Measurements from ENCODE around the gene FKBP8. TPM values are rescaled to one million over a fixed set of nuclear protein-coding genes. Genes with fewer than 3 reads are reported as not detected.

Gene FKBP8
- total and polyA plus RNA-seq, 4 donors = 59.1 to 225 (median 101) TPM

DNA sequence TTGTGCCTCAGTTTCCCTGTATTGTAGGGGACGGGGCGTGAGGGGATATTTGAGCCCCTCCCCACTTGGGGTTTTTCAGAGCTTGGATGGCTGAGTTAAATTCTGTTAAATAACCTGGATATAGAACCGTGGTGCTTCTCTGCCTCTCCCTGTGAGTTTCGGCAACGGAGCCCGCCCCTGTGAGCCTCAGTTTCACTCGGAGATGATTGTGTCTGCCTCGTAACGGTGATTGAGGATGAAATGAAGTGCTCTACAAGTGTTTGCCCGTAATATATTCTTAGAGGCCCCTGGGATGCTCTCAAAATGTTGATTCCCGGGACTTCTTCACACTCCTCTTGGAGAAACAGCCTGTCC, 14.8 kb upstream of the FKBP8 start:
- H3K9me3 ChIP-seq (ENCODE audit: control insufficient read depth in 4 of 4, low read length in 3 of 4) = no peaks in the 10 kb centered on the region
- TF ChIP-seq, protein P1, sequence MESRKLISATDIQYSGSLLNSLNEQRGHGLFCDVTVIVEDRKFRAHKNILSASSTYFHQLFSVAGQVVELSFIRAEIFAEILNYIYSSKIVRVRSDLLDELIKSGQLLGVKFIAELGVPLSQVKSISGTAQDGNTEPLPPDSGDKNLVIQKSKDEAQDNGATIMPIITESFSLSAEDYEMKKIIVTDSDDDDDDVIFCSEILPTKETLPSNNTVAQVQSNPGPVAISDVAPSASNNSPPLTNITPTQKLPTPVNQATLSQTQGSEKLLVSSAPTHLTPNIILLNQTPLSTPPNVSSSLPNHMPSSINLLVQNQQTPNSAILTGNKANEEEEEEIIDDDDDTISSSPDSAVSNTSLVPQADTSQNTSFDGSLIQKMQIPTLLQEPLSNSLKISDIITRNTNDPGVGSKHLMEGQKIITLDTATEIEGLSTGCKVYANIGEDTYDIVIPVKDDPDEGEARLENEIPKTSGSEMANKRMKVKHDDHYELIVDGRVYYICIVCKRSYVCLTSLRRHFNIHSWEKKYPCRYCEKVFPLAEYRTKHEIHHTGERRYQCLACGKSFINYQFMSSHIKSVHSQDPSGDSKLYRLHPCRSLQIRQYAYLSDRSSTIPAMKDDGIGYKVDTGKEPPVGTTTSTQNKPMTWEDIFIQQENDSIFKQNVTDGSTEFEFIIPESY (IDR thresholded peaks at IDR 0.05) = no peak
- TF ChIP-seq RAD21 (IDR thresholded peaks at IDR 0.05) (no peak), FOXA2 (IDR thresholded peaks at IDR 0.05) (no peak), HNF4G (IDR thresholded peaks at IDR 0.05) (no peak), FOXA1 (IDR thresholded peaks at IDR 0.05) (no peak), YY1 (IDR thresholded peaks at IDR 0.05) (no peak), HNF4A (conservative IDR thresholded peaks at IDR 0.05) (no peak), EGR1 (IDR thresholded peaks at IDR 0.05; ENCODE audit: low read depth in 2 of 2) (no peak), RXRA (IDR thresholded peaks at IDR 0.05) (no peak), GABPA (IDR thresholded peaks at IDR 0.05 in 1 of 2, conservative IDR thresholded peaks at IDR 0.05 in 1 of 2) (no peak), JUND (IDR thresholded peaks at IDR 0.05) (no peak), NR2F2 (IDR thresholded peaks at IDR 0.05) (no peak), SP1 (IDR thresholded peaks at IDR 0.05) (no peak), TAF1 (conservative IDR thresholded peaks at IDR 0.05) (no peak)
- TF ChIP-seq, protein P2, sequence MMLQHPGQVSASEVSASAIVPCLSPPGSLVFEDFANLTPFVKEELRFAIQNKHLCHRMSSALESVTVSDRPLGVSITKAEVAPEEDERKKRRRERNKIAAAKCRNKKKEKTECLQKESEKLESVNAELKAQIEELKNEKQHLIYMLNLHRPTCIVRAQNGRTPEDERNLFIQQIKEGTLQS (IDR thresholded peaks at IDR 0.05) = no peak
- TF ChIP-seq, protein P3, sequence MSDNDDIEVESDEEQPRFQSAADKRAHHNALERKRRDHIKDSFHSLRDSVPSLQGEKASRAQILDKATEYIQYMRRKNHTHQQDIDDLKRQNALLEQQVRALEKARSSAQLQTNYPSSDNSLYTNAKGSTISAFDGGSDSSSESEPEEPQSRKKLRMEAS (IDR thresholded peaks at IDR 0.05) = no peak
- TF ChIP-seq, protein P4, sequence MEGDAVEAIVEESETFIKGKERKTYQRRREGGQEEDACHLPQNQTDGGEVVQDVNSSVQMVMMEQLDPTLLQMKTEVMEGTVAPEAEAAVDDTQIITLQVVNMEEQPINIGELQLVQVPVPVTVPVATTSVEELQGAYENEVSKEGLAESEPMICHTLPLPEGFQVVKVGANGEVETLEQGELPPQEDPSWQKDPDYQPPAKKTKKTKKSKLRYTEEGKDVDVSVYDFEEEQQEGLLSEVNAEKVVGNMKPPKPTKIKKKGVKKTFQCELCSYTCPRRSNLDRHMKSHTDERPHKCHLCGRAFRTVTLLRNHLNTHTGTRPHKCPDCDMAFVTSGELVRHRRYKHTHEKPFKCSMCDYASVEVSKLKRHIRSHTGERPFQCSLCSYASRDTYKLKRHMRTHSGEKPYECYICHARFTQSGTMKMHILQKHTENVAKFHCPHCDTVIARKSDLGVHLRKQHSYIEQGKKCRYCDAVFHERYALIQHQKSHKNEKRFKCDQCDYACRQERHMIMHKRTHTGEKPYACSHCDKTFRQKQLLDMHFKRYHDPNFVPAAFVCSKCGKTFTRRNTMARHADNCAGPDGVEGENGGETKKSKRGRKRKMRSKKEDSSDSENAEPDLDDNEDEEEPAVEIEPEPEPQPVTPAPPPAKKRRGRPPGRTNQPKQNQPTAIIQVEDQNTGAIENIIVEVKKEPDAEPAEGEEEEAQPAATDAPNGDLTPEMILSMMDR (IDR thresholded peaks at IDR 0.05; ENCODE audit: low read depth, low read length, missing input control) = no peak
- H3K36me3 ChIP-seq (ENCODE audit: control insufficient read depth in 4 of 4, insufficient read depth in 3 of 4, low read depth in 1 of 4, low read length in 3 of 4) = peaks cover 0 to 5% (median 0%) of the 10 kb centered on the region in 4 donors
- H3K9ac ChIP-seq (ENCODE audit: low read depth in 1 of 2, low read length in 2 of 2) = peak overlapping the region; percentile 55 to 99
- WGBS = 6% methylated on average over 11 of the region's 11 CpGs
- DNase-seq (ENCODE audit: low spot score) = no peak
- peak overlapping the region; percentile 82 to 98 for H3K27ac ChIP-seq (ENCODE audit: low read depth in 1 of 2, low read length in 2 of 2)
- peak overlapping the region; percentile 56 to 90 (median 84) for H3K4me3 ChIP-seq (ENCODE audit: low read depth in 1 of 3, low read length in 3 of 3)
- H3K4me1 ChIP-seq (ENCODE audit: control insufficient read depth in 4 of 4, insufficient read depth in 4 of 4, low read length in 3 of 4) = peaks cover 2 to 13% (median 7%) of the 10 kb centered on the region in 4 donors
- no peaks in the 10 kb centered on the region for H3K27me3 ChIP-seq (ENCODE audit: control insufficient read depth in 4 of 4, insufficient read depth in 4 of 4, low read length in 3 of 4)

DNA sequence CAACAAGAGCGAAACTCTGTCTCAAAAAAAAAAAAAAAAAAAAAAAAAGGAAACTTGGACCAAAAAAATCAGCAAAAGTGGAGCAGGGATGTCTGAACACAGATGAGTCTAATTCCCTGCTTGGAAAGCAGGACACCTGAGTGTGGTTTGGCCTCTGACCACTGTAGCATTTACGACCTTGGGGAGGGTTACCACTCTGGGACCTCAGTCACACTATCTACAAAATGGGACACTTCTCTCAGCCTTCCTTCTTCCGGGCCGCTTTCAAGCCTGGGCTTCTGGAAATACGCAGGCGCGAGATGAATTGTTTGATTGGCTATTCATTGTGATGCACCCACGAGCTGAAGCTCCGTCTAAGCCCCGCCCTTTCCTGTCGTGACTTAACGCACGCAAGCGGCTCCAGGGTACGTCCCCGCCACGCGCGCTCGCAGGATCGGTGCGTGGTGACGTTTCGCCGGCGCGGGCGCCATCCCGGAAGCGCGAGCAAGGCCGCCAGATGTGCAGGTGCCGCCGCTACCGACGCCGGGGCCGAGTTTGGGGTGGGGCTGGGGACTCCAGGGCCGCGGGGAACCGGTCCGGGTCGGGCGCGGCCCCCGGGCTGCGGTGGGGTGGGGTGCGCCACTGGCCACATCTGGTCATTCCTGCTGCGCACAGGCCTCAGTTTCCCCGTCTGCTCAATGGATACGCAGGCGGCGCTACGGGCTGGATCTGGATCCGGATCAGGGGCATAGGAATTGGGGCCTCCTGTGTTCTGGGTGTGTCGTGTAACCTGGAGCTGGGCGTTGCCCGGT, 14.2 kb upstream of the FKBP8 start, which contains the start of gene KXD1:
TSS of gene KXD1 (plus strand) at position 460 of the 791 bp plus-strand sequence. CDS start 4,187 bp downstream, outside the sequence.
- WGBS = 2% methylated on average over 58 of the region's 58 CpGs
- H3K27me3 ChIP-seq (ENCODE audit: control insufficient read depth in 4 of 4, insufficient read depth in 4 of 4, low read length in 3 of 4) = no peaks in the 10 kb centered on the region
- TF ChIP-seq JUND (IDR thresholded peaks at IDR 0.05) (peak in 1 of 2 donors; percentile 28), RXRA (IDR thresholded peaks at IDR 0.05) (peak in 1 of 2 donors; percentile 21), RAD21 (IDR thresholded peaks at IDR 0.05) (peak; percentile 36 to 49), FOXA2 (IDR thresholded peaks at IDR 0.05) (no peak), EGR1 (IDR thresholded peaks at IDR 0.05; ENCODE audit: low read depth in 2 of 2) (no peak), HNF4A (conservative IDR thresholded peaks at IDR 0.05) (no peak), YY1 (IDR thresholded peaks at IDR 0.05) (peak; percentile 70)
- TF ChIP-seq, protein P3 (IDR thresholded peaks at IDR 0.05) = peak; percentile 39
- TF ChIP-seq, protein P1 (IDR thresholded peaks at IDR 0.05) = no peak
- TF ChIP-seq, protein P2 (IDR thresholded peaks at IDR 0.05) = no peak
- TF ChIP-seq, protein P4 (IDR thresholded peaks at IDR 0.05; ENCODE audit: low read depth, low read length, missing input control) = no peak

More for the DNA sequence above, 14.2 kb upstream of the FKBP8 start, which contains the start of gene KXD1:
- H3K36me3 ChIP-seq (ENCODE audit: control insufficient read depth in 4 of 4, insufficient read depth in 3 of 4, low read depth in 1 of 4, low read length in 3 of 4) = peaks cover 0 to under 1% (median 0%) of the 10 kb centered on the region in 4 donors
- peak within 1 kb of the TSS; percentile 82 to 98 for H3K27ac ChIP-seq (ENCODE audit: low read depth in 1 of 2, low read length in 2 of 2)
- H3K9me3 ChIP-seq (ENCODE audit: control insufficient read depth in 4 of 4, low read length in 3 of 4) = no peaks in the 10 kb centered on the region
- peak within 1 kb of the TSS; percentile 56 to 90 (median 84) for H3K4me3 ChIP-seq (ENCODE audit: low read depth in 1 of 3, low read length in 3 of 3)
- peaks cover 2 to 13% (median 7%) of the 10 kb centered on the region in 4 donors for H3K4me1 ChIP-seq (ENCODE audit: control insufficient read depth in 4 of 4, insufficient read depth in 4 of 4, low read length in 3 of 4)
- peak; percentile 94 for DNase-seq (ENCODE audit: low spot score)
- peak within 1 kb of the TSS; percentile 55 to 99 for H3K9ac ChIP-seq (ENCODE audit: low read depth in 1 of 2, low read length in 2 of 2)
